Effector CD8-positive, alpha-beta T cell (primary cell): ENCODE measurements around the gene SGCD.

Source experiments
- DNase-seq: peaks from one replicate; lab custom pipeline; 2025; lab: John Stamatoyannopoulos, UW

SGCD gene

DNA sequence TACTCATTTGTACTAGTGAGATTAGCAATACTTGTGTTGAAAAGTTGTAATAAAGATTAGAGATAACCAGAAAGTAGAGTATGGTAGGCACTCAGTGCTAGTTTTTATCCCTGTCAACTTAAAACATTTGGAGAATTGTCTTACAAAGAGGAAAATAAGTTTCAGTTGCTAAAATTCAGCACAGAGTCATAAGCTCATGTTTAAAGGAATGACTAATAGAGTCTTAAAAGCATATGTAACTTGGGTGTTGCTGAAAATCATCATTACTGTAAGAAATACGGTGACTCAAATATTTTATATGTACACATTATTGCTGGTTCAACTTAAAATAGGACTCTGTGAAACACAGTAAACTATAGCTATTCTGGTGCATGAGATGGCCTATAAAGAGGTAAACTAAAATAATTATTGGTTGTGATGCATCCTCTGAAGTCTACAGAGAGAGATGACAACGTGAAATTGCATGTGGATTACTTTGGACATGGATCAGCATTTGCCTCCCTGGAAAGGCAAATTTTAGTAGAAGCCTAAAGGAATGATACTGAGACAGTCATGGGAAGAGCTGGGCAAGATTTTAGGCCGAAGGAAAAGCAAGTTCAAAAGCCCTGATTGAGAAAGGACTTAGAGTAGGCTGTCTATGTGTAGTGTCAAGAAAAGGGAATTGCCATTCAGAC is 34.6 kb downstream of the SGCD start:
- no peak for DNase-seq

DNA sequence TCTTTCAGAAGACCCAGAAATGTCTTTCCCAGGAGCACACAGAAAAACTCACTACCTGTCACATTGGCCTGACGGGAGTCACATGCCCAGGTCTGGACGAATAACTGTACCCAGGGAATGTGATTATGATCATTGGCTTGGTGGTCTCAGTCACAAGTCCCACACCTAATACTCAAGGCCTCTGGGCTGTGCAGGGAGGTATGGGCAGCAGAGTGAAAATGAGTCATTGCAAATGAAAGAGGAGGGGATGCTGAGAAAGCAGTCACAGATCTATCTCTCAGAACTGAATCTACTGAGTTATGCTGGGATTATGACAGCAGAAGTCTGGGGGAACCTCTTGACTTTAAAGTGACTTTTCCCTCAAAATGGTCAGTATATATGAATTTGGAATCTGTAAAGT is 36.9 kb downstream of the SGCD start:
- no peak for DNase-seq

GRCh38 chr5:156366521-156366920 is 39.6 kb downstream of the SGCD start:
- no peak for DNase-seq

GRCh38 chr5:156367597-156367996 is 40.6 kb downstream of the SGCD start:
- DNase-seq = no peak

- no peak for DNase-seq
Measured at GRCh38 chr5:156375895-156376495, 49.0 kb downstream of the SGCD start.

DNA sequence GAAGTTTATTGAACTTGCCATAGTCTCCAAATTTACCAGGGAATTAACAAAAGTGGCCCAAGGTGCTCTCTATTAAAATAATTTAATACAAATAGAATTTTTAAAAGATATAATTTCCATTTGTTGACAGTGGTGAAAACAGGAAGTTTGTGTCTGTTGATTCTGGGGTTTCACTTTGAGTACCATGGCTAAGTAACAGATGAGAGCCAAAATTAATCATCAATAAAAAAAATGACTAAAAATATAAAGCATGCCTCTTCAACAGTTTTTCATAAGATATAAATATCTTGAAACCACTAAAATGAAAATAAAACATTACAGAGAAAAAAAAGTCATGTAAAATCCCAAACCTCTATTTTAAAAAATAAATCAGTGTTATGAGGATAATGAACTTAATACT is 49.8 kb downstream of the SGCD start:
- no peak for DNase-seq

GRCh38 chr5:156378159-156378558 is 51.2 kb downstream of the SGCD start:
- DNase-seq = no peak

- DNase-seq = no peak
Measured at GRCh38 chr5:156379206-156379605, 52.2 kb downstream of the SGCD start.

DNA sequence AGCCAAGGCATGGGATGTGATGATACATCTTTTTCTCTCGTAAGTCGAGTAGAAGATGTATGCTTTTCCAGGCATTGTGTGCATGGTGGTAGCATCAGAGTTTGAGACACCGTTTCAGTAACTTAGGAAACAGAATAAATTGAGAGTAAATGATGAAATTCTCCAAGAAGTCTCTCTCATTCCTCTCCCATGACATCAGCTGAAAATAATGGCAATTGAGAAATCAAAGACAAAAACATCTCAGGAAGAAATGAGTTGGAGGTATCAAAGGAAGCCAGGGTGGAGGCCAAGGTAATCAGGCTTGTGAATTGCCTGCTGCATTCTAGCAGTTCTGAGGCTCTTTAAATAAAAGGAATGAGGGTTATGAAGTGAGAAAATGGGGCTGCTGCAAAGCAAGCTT is 53.9 kb downstream of the SGCD start:
- no peak for DNase-seq

DNA sequence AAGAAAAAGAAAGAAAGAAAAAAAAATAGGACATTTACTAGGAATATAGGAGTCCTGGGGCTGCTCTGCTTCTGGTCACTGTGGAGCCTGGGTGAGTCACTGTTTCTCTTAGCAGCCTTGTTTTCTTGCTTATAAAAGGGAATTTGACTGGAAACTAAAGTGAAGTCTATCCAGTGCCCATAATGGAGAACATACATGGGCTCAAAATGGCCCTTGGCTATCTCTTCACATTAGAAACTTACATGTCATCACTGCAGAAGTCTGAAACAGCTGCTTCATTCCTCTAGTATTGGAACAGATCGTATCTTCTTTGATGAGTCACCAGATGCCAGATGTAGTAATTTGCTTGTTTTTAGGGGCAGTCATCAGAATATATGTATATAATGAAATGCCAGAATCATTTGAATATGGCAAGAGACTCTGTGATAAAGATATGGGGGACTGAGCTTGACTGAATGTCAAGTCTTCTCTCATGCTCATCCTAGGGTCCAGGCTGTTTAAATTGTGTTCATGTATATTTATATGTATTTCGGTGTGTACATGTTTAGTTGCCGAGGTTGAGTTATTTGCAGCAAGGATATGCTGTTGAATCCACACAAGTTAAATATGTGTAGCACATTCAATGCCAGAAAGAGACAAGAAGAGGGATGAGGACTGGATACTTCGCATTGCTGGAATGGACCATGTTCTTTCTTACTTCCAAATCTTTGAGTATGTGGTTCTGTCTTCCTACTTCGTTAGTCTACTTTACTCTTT is 56.7 kb downstream of the SGCD start:
- no peak for DNase-seq

DNA sequence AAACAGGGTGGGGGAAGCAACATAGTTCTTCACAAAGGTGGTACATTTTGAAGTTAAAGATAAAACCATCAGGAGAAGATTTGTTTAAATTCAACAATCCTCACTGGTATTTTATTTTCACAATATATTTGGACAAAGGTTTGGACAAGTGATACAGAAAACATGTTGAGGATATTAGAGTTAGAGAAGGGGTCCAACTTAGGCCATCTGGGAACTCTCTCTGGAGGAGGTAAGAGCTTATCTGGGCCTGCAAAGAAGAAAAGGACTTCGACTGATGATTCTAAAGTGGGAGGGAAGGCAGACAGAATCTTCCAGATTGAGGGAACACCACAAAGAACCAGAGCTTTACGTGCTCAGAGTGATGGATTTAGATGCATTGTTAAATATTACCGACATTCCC is 58.5 kb downstream of the SGCD start:
- DNase-seq = no peak

- DNase-seq = no peak
Measured at GRCh38 chr5:156386976-156387375, 60.0 kb downstream of the SGCD start.

GRCh38 chr5:156387391-156387790 is 60.4 kb downstream of the SGCD start:
- DNase-seq = no peak

DNA sequence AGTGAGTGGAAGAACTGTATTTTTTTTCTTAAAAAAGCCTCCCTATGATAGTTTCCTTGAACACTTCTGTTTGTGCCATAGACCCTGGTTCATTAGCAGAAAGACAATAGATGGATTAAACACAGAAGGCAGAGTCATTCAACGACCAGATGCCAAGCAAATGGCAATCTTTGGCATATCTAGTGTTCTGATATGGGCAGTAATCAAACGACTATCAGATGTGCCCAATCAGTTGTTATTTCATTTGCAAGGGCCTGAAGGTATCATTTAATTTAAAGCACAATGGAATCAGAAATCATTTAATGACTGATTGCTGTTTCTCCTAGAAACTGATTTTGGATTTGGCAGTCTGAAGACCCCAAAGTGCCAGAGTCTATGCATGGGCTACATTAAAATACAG is 61.3 kb downstream of the SGCD start:
- no peak for DNase-seq

GRCh38 chr5:156391139-156391538 is 64.2 kb downstream of the SGCD start:
- DNase-seq = no peak

DNA sequence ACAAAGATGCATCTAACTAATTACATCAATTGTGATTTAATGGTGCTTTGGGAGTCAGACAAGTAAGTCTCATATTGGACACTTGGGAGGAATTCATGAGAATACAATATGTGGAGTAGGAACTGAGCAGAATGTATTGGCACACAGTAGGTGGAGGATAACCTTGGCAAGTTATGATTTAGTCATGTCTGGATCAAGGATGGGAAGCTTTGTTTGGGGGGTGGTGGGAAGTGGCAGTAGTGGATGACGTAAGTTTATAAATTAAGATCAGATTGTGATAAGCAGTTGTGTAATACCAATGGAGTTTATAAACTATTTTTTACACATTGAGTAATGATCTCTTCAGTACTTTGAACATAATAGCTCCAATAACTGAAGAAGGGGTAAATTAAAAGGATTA is 67.0 kb downstream of the SGCD start:
- no peak for DNase-seq

DNA sequence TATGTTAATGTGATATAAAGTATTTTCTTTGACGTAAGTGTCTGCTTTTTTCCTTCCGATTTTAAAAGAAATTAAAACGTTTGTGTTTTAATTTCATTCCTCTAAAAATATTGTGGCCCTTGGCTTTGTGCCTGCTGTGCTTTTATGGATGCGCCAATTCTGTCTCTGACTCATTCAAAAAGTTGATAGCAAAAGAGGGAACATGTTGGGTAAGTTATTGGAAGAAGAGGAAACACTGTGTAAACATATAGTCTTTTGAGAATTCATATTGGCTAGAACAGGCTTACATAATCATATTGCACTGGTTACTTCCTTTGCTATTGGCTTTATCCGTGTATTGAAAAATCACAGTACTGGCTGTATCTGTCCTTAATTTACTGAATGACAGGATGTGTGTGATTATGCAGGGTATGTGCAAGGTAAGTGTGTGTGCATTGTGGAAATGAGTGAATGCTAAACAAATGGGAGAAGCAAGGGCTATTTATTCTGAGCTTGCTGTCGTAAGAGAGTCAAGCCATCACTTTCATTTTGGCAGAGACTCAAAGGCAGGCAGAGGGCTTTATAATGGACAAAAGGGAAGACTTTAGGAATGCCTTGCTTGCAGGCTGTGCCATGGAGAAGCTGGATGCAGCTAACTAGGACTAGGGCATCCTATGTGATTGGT is 67.8 kb downstream of the SGCD start:
- DNase-seq = no peak

DNA sequence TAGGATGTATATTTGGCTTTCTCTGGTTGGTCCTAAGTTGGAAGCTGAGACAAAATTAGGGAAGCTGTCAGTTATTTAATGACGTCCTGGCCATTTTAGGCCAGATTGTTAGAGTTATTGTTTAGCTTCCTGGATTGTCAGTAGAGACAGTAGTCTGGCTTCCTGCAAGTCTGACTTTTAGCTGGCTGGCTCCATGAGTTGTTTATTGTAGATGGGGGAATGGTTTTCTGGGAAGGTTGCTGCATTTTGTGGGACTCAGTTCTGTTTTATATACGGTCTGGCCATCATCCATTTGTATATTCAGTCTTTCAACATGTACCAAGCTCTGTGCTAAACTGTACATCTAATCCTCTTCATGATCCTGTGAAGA is 68.3 kb downstream of the SGCD start:
- DNase-seq = no peak

DNA sequence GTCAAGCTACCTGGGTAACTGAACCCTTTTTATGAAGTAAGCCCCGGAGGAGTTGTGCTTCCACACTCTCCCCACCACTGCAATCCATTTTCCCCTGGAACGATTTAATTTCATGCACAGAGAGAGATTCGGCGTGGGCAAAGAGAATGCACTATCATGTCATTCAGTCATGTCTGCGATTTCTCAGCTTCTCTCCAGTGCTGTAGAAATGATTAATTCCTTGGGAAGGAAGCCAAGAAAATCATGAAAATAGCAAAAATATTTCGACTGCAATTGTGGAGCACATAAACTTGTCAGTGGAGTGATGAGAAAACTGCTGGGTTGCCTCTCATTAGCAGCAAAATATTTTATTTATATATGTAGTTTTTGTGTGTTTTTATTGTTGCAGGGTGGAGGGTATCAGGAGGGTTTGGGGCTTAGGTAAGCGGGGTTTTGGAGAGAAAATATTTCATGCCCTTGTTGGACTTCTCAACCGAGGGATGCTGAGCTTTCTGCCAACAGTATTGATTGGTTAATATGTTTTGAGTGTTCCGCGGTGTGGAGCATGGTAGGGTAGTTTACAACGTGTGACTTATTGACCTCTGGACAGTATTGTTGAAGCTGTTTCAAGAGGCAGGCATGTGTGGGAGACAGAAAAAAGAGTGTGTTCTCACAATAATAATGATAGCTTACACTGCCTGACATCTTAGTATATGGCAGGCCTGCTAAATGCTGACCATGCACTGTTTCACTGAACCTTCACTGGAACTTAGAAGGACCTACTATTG is 69.3 kb downstream of the SGCD start:
- DNase-seq = no peak

DNA sequence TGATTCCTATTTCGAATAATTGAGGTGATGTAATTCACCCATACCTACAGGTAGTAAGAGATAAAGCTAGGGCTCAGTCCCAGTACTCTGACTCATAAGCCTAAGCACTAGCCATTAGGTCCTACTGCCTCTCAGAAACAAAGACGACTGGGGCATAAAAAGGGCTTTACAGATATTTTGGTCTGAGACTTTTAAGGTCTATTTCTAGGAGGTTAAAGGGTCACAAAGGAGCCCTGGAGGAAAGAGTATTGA is 69.8 kb downstream of the SGCD start:
- no peak for DNase-seq

DNA sequence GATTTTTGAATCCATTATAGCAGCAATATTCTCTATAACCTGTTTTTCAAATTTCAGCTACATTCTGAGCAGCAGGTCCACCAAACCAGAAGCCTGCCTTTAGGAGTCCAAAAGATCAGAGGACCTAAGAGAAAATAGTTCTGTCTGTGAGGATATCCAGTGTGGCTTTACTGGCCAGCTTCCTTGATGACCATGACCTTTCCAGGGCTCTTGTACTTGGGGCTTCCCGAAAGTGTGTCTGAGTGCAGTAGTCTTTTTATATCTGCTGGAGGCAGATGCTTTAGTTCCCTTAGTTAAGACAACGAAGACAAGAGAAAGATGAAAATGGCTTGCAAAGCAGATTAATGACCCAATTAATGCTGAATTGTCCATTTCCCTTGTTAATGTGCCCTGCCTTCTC is 72.4 kb downstream of the SGCD start:
- DNase-seq = no peak

GRCh38 chr5:156400231-156400986 is 73.4 kb downstream of the SGCD start:
- DNase-seq = no peak
